ENCODE measurements around the gene DPP10.
A peak's percentile ranks its signal among the peaks of the same experiment; 100 is the strongest.
"Not testable (repeated sequence)": the region's sequence is repeated elsewhere in the genome, so short reads cannot be mapped to it uniquely, and the experiment has no call there.

The DPP10 gene

GRCh38 chr2:114442510-114442909 lies at the start of gene DPP10:
TSS of gene DPP10 (plus strand) at chr2:114442641.
- no peak for DNase-seq

- no peak for DNase-seq
Observed at GRCh38 chr2:114400890-114401289, 41.6 kb upstream of the DPP10 start.

- no peak for DNase-seq
Observed at GRCh38 chr2:114405247-114406116, 37.0 kb upstream of the DPP10 start.

- no peak for DNase-seq
Observed at GRCh38 chr2:114406347-114406746, 36.1 kb upstream of the DPP10 start.

- DNase-seq = not testable (repeated sequence)
Observed at GRCh38 chr2:114407353-114407752, 35.1 kb upstream of the DPP10 start.

- DNase-seq = no peak
Observed at GRCh38 chr2:114421781-114422180, 20.7 kb upstream of the DPP10 start.

DNA sequence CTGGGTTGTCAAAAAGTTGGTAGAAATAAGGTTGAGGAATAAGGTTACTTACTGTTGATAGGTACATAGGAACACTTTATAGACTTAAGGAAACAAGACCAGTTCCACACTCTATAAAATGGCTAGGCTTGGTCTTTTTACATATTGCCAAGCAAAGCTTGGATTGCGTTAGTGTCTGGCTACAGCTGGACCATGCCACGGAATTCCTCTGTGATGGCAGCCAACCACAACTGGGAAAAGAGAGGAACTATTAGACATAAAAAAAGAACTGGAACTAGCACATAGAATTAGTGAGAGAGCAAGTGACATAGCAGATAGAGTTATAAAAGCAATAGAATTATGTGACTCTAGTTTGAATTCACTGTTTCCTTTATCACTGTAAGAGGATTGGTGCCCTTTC lies 17.7 kb upstream of the DPP10 start:
- no peak for DNase-seq

- no peak for DNase-seq
Observed at GRCh38 chr2:114426756-114427155, 15.7 kb upstream of the DPP10 start.

- DNase-seq = no peak
Observed at GRCh38 chr2:114436329-114436728, 6.1 kb upstream of the DPP10 start.

- DNase-seq = no peak
Observed at GRCh38 chr2:114446571-114446970, 4.1 kb downstream of the DPP10 start.

DNA sequence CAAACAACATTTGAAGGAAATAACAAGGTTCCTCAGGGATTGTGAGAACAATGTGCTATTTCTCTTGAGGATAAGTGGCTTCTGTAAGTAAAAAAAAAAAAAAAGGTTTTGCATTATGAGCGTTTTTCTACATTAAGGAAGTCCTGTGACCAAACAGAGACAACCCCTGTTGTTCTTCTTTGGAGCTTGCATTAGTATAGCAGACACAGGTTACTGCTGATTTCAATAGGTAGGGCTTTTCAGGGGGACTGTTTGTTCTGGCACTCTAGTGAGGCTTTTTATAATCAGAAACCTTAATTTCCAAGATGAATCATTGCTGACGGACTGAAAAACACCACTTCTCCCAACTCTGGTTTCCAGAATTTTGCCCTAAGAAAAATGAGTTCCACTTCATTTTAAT lies 8.2 kb downstream of the DPP10 start:
- DNase-seq = peak; percentile 17 to 34

DNA sequence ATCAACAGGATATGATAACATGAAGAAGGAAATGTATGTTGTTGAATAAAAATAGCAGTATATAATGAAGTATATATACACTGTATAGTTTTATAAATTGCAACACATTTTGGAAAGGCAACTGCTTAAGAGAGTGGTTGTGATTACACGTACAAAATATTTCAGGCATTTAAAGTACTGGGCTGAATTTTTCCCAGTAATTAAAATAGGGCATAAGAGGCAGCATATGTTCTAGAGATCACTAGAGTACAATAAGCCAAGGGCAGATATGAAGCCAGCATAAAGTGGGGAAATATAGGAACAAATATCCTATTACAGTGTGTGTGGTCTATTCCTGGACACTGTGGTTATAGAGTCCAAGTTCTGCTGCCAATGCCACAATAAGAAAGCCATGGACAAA lies 14.1 kb downstream of the DPP10 start:
- DNase-seq = no peak

DNA sequence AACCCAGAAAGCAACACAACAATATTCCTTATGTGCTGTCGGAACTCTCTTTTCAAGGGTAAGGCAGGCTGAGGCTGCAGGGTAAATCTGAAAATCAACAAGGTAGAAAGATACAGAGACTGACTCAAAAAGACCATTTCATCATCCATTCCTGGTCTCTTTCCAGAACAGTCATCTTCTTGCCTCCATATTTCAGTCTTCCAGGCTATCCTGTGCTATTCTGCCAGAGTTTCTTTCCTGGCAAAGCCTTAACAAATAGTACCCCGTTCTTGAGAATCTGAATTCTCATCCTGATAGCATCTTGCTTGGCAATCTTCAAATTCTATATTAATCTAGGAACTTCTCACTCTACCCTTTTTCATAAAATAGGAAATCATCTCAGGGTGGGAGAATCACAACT lies 15.5 kb downstream of the DPP10 start:
- no peak for DNase-seq

- DNase-seq = no peak
Observed at GRCh38 chr2:114461116-114461515, 18.7 kb downstream of the DPP10 start.

GRCh38 chr2:114464961-114465706 lies 22.7 kb downstream of the DPP10 start:
- DNase-seq = no peak

GRCh38 chr2:114468343-114468742 lies 25.9 kb downstream of the DPP10 start:
- DNase-seq = no peak

- DNase-seq = no peak
Observed at GRCh38 chr2:114472246-114472645, 29.8 kb downstream of the DPP10 start.

- DNase-seq = no peak
Observed at GRCh38 chr2:114472726-114473125, 30.3 kb downstream of the DPP10 start.

DNA sequence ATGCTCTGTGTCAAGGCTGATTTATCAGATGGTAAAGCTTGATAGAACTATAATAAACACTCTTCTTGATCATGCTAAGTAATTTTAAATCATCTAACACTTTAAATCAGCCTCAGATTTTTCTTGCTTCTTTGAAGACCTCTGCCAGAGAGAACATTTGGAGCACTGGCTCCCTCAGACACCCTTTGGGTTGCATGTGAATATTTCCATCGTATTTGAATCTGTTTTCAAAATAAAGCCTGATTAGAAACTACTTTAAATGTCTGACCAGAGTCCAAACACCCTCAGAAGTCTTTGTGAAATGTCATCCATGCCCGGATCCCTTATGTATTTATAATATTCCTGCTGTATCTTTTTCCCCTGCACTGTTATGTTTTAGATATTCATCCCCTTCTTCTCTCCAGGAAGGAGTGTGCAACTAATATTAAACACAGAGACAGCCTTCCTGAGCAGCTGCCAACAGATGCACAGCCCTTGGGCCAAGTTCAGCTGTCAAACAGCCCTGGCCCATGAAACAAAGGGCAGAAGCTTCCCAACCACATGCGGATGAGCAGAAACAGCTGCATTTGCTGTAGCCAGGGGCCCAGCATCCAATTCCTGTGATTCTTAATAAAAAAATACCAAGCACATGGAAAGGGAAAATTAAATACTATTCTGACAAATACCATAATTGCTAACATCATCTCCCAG lies 46.5 kb downstream of the DPP10 start:
- DNase-seq = no peak

DNA sequence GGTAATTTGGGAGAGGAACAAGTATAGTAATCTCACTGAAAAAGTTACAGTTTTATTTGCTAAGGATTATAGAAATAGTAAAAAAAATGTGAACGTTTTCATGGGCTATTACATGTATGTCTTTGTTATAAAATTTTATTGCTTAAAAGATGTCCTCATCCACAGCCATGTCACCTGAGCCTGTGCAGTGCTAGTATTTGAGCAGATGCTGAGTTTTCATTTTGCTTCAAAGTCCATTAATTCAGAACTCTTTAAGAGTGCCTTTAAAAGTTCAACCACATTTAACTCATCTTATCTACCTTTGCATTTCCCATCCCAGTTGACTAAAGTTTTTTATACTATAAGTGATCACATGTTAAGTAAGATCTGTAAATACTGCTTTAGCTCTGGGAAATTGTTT lies 52.6 kb downstream of the DPP10 start:
- DNase-seq = no peak

DNA sequence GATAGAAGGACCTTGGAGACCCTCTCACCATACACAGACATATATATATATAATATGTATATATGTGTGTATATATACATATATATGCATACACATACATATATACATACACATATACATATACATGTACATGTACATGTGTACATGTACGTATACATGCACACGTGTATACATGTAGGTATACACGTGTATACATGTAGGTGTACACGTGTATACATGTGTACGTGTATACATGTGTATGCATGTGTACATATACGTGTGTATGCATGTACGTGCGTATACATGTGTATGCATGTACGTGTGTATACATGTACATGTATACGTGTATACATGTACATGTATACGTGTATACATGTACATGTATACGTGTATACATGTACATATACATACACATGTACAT lies 54.5 kb downstream of the DPP10 start:
- DNase-seq = no peak

DNA sequence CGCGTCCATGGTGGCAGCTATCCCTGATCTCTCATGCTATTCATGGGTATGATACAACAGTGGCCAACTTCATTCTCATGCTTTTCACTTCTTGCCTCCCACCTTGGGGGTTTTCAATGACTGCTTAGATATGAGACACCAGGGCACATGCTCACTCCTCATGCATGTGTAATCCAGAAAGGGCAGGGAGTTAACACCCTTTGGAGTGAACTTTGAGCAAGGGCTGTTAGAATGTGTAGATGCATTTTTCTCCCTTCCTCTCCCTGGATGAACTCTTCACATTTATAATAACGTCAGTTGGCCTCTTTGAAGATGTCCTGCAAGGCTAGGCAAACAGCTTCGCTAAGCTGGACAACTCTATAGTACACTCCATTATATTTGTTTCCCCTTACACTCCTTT lies 56.7 kb downstream of the DPP10 start:
- DNase-seq = no peak

DNA sequence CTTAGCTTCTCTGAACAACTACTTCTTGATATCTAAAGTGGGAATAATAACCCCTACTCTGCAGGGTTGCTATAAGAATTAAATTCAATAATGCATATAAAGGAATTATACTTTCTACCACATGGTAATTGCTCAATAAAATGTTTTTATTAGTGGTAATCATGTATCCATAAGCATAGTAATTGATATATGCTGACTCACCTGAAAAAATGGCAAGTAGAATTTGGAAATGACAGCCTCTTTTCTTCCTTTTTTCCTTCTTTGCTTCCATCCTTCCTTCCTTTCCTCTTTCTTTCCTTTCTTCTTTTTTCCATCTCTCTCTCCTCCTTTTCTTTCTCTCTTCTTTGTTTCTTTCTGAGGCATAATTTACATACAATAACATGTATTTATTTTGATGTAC lies 65.3 kb downstream of the DPP10 start:
- no peak for DNase-seq

- no peak for DNase-seq
Observed at GRCh38 chr2:114515882-114516281, 73.4 kb downstream of the DPP10 start.

All from NCI-H2081 (cell line).